GM20000 (cell line): ENCODE results near the gene TMEM250.
A peak's percentile ranks its signal among the peaks of the same experiment; 100 is the strongest.
"Not testable (repeated sequence)": the region's sequence is repeated elsewhere in the genome, so short reads cannot be mapped to it uniquely, and the experiment has no call there.

Experiments
- DNase-seq: peaks from one replicate; pipeline ENCODE4 v3.0.0; 2012; ENCODE audit warnings: low spot score
- TF ChIP-seq, protein P1 (sequence below): IDR thresholded peaks from 2 replicates; pipeline ENCODE4 v1.5.1; 2012; ENCODE audit warnings: mild to moderate bottlenecking, control low read depth; ENCODE audit errors: extremely low read depth, missing control alignments

The TMEM250 gene

DNA sequence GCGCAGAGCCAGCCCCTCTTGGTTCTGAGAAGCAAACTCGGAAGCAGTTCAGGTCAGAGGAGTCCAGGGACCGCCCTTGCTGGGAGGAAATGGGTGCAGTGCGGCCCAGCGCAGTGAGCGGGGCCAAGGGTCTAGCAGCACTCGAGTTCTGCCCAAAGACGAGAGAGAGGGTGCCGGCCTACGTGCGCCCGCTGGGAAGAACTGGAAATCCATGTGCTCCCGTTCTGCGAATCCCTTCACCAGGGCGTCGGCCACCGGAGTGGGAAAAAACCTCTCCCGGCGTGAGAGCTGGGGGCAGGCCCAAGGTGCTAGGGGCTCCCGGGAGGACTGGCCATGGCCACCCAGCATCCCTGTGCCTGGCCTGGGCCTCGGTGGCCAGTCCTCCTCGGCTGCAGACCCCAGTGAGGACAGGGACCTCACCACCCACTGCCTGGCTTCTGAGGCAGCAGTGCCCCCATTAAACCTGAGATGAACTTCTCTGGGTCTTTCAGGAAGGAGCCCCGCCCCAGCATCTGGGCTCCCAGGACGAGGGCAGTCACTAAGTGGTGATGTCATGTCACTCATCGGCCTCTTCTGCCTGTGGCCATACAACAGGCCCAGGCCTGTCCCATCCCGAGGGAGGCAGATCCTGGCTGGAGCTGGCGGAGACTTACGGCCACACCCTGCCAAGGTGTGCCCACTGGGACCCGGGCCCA is 10.6 kb downstream of the TMEM250 start:
- no peak for DNase-seq
- TF ChIP-seq, protein P1, sequence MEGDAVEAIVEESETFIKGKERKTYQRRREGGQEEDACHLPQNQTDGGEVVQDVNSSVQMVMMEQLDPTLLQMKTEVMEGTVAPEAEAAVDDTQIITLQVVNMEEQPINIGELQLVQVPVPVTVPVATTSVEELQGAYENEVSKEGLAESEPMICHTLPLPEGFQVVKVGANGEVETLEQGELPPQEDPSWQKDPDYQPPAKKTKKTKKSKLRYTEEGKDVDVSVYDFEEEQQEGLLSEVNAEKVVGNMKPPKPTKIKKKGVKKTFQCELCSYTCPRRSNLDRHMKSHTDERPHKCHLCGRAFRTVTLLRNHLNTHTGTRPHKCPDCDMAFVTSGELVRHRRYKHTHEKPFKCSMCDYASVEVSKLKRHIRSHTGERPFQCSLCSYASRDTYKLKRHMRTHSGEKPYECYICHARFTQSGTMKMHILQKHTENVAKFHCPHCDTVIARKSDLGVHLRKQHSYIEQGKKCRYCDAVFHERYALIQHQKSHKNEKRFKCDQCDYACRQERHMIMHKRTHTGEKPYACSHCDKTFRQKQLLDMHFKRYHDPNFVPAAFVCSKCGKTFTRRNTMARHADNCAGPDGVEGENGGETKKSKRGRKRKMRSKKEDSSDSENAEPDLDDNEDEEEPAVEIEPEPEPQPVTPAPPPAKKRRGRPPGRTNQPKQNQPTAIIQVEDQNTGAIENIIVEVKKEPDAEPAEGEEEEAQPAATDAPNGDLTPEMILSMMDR, result no peak

DNA sequence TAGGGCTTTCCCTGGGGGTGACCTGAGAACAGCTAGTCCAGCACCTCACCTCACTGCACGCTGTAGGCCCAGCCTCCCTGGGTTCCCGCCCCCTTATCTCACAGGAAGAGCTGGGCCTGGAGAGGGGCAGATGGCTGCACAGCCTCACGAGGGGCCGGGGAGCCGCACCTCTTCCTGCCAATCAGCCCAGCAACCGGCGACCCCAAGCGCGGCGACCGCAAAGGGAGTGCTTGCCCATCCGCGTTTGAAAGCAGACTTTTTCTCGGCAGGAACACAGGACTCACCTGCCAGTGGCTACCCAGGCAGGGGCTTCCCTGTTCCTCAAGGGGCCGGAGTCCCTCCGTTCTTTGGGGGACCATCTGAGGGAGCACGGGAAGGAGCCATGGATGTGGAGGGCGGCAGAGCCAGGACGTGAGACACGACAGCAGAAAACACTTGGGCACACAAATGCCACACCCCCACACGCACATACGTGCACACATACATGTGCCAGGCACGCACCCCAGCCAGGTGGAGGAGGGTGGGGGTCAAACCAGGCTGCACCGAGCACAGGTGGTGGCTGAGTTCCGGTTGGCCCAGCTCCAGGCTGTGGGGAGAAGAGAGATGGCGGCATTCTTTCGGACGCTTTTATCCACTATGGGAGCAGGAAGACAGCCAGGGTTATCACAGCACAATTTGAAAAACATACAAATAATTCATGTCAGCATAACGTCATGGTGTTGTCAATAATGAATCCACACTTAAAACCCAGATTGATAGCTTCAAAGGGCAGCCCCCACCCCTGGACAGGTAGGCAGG is 11.3 kb downstream of the TMEM250 start:
- TF ChIP-seq, protein P1, result no peak
- DNase-seq, result peak; percentile 83

DNA sequence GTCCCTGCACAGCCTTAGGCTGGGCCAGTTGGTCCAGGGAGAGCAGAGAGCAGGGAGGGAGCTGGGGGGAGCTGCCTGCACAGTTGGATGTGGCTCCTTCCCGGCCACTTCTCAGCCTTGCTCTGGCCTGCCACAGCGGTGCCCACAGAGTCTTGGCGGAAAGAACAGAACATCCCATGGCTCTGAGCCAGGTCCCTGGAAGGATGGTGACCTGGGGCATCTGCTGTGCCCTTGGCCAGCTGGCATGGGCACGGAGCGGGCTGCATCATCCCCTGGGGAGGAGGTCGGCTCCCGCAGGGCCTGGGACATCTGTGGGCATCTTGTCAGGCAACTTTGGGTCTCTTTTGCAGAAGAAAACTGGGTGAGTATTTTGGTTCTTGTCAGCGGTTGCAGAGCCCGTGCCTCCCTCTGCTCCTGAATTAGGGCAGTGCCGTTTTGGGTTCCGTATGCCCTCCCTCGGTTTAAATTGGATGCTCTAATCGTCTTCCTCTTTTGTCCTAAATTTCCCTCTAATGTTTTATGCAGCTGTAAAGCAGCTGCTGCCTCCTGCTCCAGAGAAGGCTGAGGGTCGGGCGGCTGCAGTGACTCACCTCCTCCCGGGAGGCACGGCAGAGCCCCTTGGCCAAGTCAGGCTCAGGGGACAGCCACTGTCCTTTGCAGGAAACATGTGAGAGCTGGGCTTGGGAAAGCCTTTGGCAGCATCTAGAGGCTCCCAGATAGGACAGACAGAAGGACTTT is 13.1 kb downstream of the TMEM250 start:
- TF ChIP-seq, protein P1, result no peak
- DNase-seq, result no peak

DNA sequence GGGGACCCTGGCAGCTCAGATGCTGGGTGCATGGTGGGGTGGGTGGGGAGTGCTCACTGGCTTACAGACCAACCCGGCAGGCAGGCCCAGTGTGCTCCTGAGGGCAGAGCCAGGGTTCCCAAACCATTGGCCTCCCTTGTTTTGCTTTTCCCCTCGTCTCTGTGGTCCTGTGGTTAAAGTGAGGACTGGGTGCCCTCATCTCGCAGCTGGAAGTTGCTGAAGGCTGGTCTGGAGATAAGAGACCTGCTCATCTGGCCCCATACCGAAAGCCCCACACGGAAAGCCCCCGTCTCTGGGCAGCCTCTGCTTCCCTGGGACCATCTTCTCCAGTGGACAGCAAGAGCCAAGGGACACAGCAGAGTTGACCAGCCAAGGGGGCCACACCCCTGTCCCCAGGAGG is 13.8 kb downstream of the TMEM250 start:
- TF ChIP-seq, protein P1, result no peak
- DNase-seq, result no peak

DNA sequence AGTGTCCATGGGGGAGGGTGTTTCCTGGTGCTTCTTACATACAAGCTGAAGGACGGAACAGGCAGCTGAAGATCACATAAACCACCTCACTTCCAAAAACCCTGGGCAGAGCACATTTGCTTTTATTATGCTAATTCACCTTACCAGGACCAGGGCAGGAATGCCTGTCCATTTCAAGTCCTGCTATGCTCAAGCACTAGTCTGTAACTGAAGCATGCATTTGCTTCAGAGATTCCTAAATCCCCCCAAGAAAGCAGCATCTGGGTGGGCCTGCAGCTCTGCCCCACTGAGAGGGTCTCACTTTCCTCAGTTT is 14.2 kb downstream of the TMEM250 start:
- TF ChIP-seq, protein P1, result no peak
- DNase-seq, result no peak

DNA sequence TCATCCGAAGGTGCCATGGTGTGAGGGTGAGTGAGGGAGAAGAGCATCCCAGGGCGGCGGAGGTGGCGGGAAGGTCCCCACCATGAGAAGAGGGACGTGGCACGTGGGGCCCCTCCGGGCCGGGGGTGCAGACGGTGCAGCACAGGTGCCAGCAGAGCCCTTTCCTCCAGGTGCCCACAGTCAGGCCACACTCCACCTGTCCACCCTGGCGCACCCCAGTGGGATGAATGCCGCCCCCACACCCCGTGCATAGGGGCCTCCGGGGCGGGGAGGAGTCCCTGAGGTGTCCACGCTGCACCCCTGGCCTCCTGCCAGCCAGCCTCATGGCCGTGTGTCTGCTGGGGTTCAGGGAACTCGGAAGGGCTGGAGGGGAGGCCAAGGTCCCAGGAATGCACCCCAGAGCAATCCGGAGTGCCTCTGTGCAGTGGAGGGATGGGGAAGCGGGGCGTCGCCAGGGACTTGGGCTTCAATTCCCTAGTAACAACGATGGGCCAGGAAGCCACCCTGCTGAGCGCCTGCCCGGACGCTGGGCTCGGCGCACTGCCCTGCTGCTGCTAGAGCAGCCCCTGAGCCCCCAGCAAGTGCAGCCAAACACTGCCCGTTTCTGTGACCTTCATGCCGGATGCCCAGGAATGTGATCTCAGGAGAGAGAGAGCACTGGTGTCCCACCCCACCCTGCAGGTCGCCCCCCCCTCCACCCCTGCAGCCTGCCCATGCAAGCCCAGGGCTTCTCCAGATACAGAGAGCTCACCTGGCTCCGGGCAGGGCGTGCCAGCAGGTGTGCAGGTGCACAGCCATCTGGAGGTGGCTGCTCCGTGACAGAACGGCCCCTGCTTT is 14.8 kb downstream of the TMEM250 start:
- no peak for DNase-seq
- TF ChIP-seq, protein P1, result no peak

DNA sequence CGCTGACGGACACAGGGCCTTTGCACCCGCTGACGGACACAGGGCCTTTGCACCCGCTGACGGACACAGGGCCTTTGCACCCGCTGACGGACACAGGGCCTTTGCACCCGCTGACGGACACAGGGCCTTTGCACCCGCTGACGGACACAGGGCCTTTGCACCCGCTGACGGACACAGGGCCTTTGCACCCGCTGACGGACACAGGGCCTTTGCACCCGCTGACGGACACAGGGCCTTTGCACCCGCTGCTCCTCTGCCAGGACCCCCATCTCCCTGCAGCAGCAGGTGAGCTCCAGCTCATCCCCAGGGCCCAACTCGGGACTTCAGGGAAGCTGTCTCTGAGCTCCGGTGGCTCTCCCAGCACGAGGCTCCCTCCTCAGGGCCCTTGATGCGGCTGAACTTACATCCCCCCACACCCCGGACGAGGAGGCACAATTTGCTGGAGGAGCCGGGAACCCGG is 17.0 kb downstream of the TMEM250 start:
- not testable (repeated sequence) for DNase-seq
